HCT116 (cell line): Measurements from ENCODE around the gene CHAD. TPM values are rescaled to one million over a fixed set of nuclear protein-coding genes. Genes with fewer than 3 reads are reported as not detected.

Experiments used
- ATAC-seq: fragments of 200-7000 bp; cut with Tn5 transposase; 2 replicates; pipeline ENCODE4 v1.9.1; 2020; ENCODE audit warnings: mild to moderate bottlenecking, moderate library complexity
- BruUV-seq: library from RNA; stranded (reverse); fragments of 400-500 nt; replicated peaks from 2 replicates; lab custom pipeline; 2021; lab: Mats Ljungman, UMichigan
- CTCF ChIA-PET: fragments of 300-600 bp; sonication (Branson Sonifier 250); formaldehyde crosslinking; loops from one replicate; lab custom pipeline; 2021; ENCODE audit warnings: antibody characterized with exemption; lab: Charles Lee
- POLR2A ChIA-PET: fragments of 300-600, 350-600 bp; sonication (Branson Sonifier 250); formaldehyde crosslinking; loops from one replicate; lab custom pipeline; 2021; ENCODE audit warnings: antibody characterized with exemption; lab: Charles Lee
- RAD21 ChIA-PET, 2 experiments: fragments of 300-600 bp; sonication (Branson Sonifier 250); formaldehyde crosslinking; loops; one replicate each; lab custom pipeline; 2023; ENCODE audit warnings: low total read pairs in 2 of 2; ENCODE audit not compliant: uncharacterized antibody in 2 of 2, unreplicated experiment in 2 of 2, low non-redundant PET in 1 of 2; lab: Charles Lee
- DNase-seq: peaks from one replicate; pipeline ENCODE4 v3.0.0-alpha.2; 2010; ENCODE audit warnings: low read depth, low spot score
- H2AFZ ChIP-seq: fragments of 200-600 bp; shearing (Covaris generic), sonication (generic); 2 replicates; pipeline ENCODE4 v1.6.1; 2017; ENCODE audit warnings: low read depth, mixed run types, mixed read lengths, antibody characterized with exemption, low read length; ENCODE audit not compliant: poor library complexity, severe bottlenecking
- H3K27ac ChIP-seq: 2 replicates; pipeline ENCODE4 v1.5.1; 2012; ENCODE audit warnings: low read depth, low read length
- H3K27me3 ChIP-seq: fragments of 200-600 bp; sonication (generic); 2 replicates; pipeline ENCODE4 v1.6.1; 2016; ENCODE audit warnings: mixed run types, low read length, mixed read lengths; ENCODE audit not compliant: insufficient read depth
- H3K36me3 ChIP-seq, 2 experiments: fragments of 200-500 bp in 1 of 2; fragments of 200-600 bp in 1 of 2; sonication (Bioruptor generic) in 1 of 2; sonication (generic) in 1 of 2; 2 replicates each; pipeline versions ENCODE4 v1.5.1 to v1.6.1; 2014 to 2016; ENCODE audit warnings: low read length in 2 of 2, inconsistent platforms in 1 of 2, mixed read lengths in 1 of 2, mixed run types in 1 of 2; ENCODE audit not compliant: insufficient read depth in 2 of 2, control insufficient read depth in 1 of 2
- H3K4me1 ChIP-seq, 2 experiments: fragments of 200-600 bp in 1 of 2; sonication (generic) in 1 of 2; 2 replicates each; pipeline versions ENCODE4 v1.5.1 to v1.6.1; 2012 to 2017; ENCODE audit warnings: low read length in 2 of 2, inconsistent platforms in 1 of 2, mild to moderate bottlenecking in 1 of 2, mixed read lengths in 1 of 2, mixed run types in 1 of 2, moderate library complexity in 1 of 2; ENCODE audit not compliant: insufficient read depth in 2 of 2, control insufficient read depth in 1 of 2
- H3K4me2 ChIP-seq: fragments of 200-600 bp; sonication (generic); 2 replicates; pipeline ENCODE4 v1.6.1; 2017; ENCODE audit warnings: mixed run types, low read length, mixed read lengths
- H3K4me3 ChIP-seq, 2 experiments: fragments of 200-600 bp in 1 of 2; sonication (generic) in 1 of 2; replicated peaks in 1 of 2; 2 replicates each; pipeline ENCODE4 v1.5.1; 2011 to 2016; ENCODE audit warnings: low read length in 2 of 2, control low read depth in 1 of 2, low read depth in 1 of 2, mild to moderate bottlenecking in 1 of 2, mixed read lengths in 1 of 2, mixed run types in 1 of 2
- H3K79me2 ChIP-seq: fragments of 200-600 bp; sonication (generic); 2 replicates; pipeline ENCODE4 v1.6.1; 2017; ENCODE audit warnings: mild to moderate bottlenecking, mixed run types, low read length, moderate library complexity, mixed read lengths; ENCODE audit not compliant: insufficient read depth
- H3K9ac ChIP-seq: fragments of 200-600 bp; sonication (generic); 2 replicates; pipeline ENCODE4 v1.6.1; 2016; ENCODE audit warnings: low read length, mixed read lengths
- H3K9me2 ChIP-seq: fragments of 200-600 bp; sonication (generic), shearing (Covaris generic); 2 replicates; pipeline ENCODE4 v1.6.1; 2017; ENCODE audit warnings: mixed run types, mild to moderate bottlenecking, moderate library complexity; ENCODE audit not compliant: insufficient read depth
- H3K9me3 ChIP-seq, 2 experiments: fragments of 200-500 bp in 1 of 2; fragments of 200-600 bp in 1 of 2; sonication (Bioruptor generic) in 1 of 2; sonication (generic) in 1 of 2; 2 replicates each; pipeline ENCODE4 v1.6.1; 2014 to 2017; ENCODE audit warnings: low read length in 2 of 2, mixed read lengths in 2 of 2, inconsistent platforms in 1 of 2, low read depth in 1 of 2, mild to moderate bottlenecking in 1 of 2, mixed run types in 1 of 2, moderate library complexity in 1 of 2; ENCODE audit not compliant: control insufficient read depth in 1 of 2, insufficient read depth in 1 of 2
- H4K20me1 ChIP-seq: fragments of 200-600 bp; sonication (generic), shearing (Covaris generic); 2 replicates; pipeline ENCODE4 v1.6.1; 2017; ENCODE audit warnings: mixed run types, mild to moderate bottlenecking, moderate library complexity; ENCODE audit not compliant: insufficient read depth
- ELF1 ChIP-seq: IDR thresholded peaks from 2 replicates; pipeline ENCODE4 v1.6.1; 2012; ENCODE audit warnings: low read depth, borderline replicate concordance
- EZH2phosphoT487 ChIP-seq: fragments of 200-600 bp; IDR thresholded peaks from 2 replicates; pipeline ENCODE4 v1.6.1; 2018; ENCODE audit warnings: antibody characterized with exemption, borderline replicate concordance
- FOSL1 ChIP-seq: IDR thresholded peaks from 2 replicates; pipeline ENCODE4 v1.6.1; 2012; ENCODE audit warnings: low read depth
- POLR2A ChIP-seq: IDR thresholded peaks from 2 replicates; pipeline ENCODE4 v1.7.0; 2011; ENCODE audit warnings: borderline replicate concordance; ENCODE audit not compliant: insufficient read depth, insufficient read length; ENCODE audit errors: extremely low read depth
- POLR2AphosphoS5 ChIP-seq: IDR thresholded peaks from 2 replicates; pipeline ENCODE4 v1.6.1; 2011; ENCODE audit warnings: mild to moderate bottlenecking, low read depth, low read length, moderate library complexity
- RAD21 ChIP-seq: IDR thresholded peaks from 2 replicates; pipeline ENCODE4 v1.6.1; 2012; ENCODE audit warnings: low read depth, mild to moderate bottlenecking
- SIN3A ChIP-seq: IDR thresholded peaks from 2 replicates; pipeline ENCODE4 v1.6.1; 2012; ENCODE audit warnings: low read depth
- SRF ChIP-seq: IDR thresholded peaks from 2 replicates; pipeline ENCODE4 v1.6.1; 2012; ENCODE audit warnings: low read depth
- TCF7L2 ChIP-seq: IDR thresholded peaks from 2 replicates; pipeline ENCODE4 v1.7.0; 2011; ENCODE audit warnings: borderline replicate concordance, inconsistent platforms; ENCODE audit not compliant: insufficient read depth, insufficient read length; ENCODE audit errors: extremely low read depth
- YY1 ChIP-seq: IDR thresholded peaks from 2 replicates; pipeline ENCODE4 v1.6.1; 2011; ENCODE audit warnings: low read length, low read depth, moderate library complexity, mild to moderate bottlenecking; ENCODE audit not compliant: insufficient replicate concordance; ENCODE audit errors: extremely low read depth
- ZNF274 ChIP-seq: fragments of 200-500 bp; sonication (Bioruptor generic); IDR thresholded peaks from 2 replicates; pipeline ENCODE4 v1.6.1; 2014; ENCODE audit warnings: mild to moderate bottlenecking, low read depth, low read length, inconsistent platforms
- intact Hi-C: fragments of 100-400 bp; cut with micrococcal nuclease; formaldehyde crosslinking; loops from 2 replicates; pipeline ENCODE4 v1.10.0; 2022
- total RNA-seq: library from RNA; stranded (reverse); gene quantifications from one replicate; pipeline ENCODE4 v1.2.1, GENCODE V29; 2021; ENCODE audit not compliant: unreplicated experiment
- TF ChIP-seq, protein P1 (sequence below): IDR thresholded peaks from 2 replicates; pipeline ENCODE4 v1.6.1; 2012
- TF ChIP-seq, protein P2 (sequence below): IDR thresholded peaks from 2 replicates; pipeline ENCODE4 v1.6.1; 2012
- TF ChIP-seq, protein P3 (sequence below), 3 experiments: fragments of 200-600 bp in 1 of 3; sonication (generic) in 1 of 3; IDR thresholded peaks in 2 of 3; conservative IDR thresholded peaks in 1 of 3; 2 replicates each; pipeline ENCODE4 v1.5.1; 2012 to 2017; ENCODE audit warnings: low read depth in 2 of 3, low read length in 2 of 3, antibody characterized with exemption in 1 of 3, borderline replicate concordance in 1 of 3, control low read depth in 1 of 3, mild to moderate bottlenecking in 1 of 3, mixed read lengths in 1 of 3, mixed run types in 1 of 3, moderate library complexity in 1 of 3; ENCODE audit not compliant: insufficient read depth in 1 of 3

The CHAD gene
- total RNA-seq, 1 experiment from 2014 or later = not detected

DNA sequence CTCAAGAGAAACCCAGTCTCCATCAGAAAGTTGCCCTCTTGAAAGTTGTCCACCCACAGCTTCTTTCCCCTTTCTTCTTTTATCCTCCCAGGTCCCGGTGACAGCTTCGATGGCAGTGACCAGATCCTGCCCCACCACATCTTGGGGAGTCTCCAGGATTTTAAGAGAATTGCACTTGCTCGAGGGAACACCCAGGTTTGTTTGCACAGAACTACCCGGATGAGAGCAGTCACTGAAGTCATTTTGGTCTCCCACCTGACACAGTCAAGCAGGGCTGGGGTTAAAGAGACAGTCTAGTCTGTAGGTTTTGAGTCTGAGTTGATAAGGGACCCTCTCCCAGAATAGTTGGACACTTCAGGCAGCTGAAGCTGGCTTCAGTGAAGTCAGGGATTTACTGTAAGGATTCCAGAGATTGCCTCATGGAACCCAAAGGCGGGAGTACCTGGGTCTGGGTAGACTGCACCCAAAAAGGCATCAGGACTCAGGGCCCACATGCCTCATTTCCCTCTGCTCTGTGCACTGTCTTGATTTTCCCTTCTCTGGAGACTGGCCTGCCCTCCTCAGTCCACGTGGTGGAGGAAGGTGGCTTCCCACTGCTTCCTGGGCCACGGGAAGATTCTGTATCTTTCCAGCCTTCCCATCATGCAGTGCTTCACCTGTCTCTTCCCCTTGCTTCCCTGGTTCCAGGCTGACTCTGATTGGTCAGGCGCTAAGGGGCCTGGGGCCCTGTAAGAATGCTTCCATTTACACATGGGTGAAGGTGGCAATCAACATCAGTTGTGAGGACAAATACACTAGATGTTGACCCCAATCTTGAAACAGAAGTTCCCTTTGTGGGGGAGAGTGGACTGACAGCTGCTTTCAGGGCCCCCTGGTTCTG is 49.1 kb upstream of the CHAD start:
- Histone ChIP-seq H3K27me3 (no peaks in the 10 kb centered on the region), H3K9me3 (no peaks in the 10 kb centered on the region), H3K4me2 (no peak overlapping the region; the same call in 1 of the 2 replicates), H2AFZ (peak overlapping the region; percentile 41), H3K79me2 (no peaks in the 10 kb centered on the region), H3K27ac (no peak overlapping the region), H3K4me1 (peaks cover 0 to 6% of the 10 kb centered on the region in 2 experiments; a peak in 1 of 4 replicates), H3K9me2 (no peaks in the 10 kb centered on the region), H4K20me1 (no peaks in the 10 kb centered on the region), H3K9ac (no peak overlapping the region), H3K36me3 (no peaks in the 10 kb centered on the region), H3K4me3 (no peak overlapping the region)
- ChIA-PET POLR2A (no interaction called here), RAD21 (no interaction called here), CTCF (interaction anchor here (0.8 kb wide), 1 partner anchor 16 kb away, joined by 3 read pairs; no protein-coding TSS in a partner anchor)
- DNase-seq (no peak), ATAC-seq (peak; percentile 68)
- intact Hi-C loops = no loop called here
- TF ChIP-seq ZNF274 (no peak), POLR2AphosphoS5 (no peak), RAD21 (no peak), ELF1 (no peak), FOSL1 (no peak), EZH2phosphoT487 (no peak), SIN3A (no peak), SRF (no peak), YY1 (no peak), TCF7L2 (no peak), POLR2A (no peak)
- TF ChIP-seq, protein P1, sequence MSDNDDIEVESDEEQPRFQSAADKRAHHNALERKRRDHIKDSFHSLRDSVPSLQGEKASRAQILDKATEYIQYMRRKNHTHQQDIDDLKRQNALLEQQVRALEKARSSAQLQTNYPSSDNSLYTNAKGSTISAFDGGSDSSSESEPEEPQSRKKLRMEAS = no peak
- TF ChIP-seq, protein P2, sequence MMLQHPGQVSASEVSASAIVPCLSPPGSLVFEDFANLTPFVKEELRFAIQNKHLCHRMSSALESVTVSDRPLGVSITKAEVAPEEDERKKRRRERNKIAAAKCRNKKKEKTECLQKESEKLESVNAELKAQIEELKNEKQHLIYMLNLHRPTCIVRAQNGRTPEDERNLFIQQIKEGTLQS = no peak
- TF ChIP-seq, protein P3, sequence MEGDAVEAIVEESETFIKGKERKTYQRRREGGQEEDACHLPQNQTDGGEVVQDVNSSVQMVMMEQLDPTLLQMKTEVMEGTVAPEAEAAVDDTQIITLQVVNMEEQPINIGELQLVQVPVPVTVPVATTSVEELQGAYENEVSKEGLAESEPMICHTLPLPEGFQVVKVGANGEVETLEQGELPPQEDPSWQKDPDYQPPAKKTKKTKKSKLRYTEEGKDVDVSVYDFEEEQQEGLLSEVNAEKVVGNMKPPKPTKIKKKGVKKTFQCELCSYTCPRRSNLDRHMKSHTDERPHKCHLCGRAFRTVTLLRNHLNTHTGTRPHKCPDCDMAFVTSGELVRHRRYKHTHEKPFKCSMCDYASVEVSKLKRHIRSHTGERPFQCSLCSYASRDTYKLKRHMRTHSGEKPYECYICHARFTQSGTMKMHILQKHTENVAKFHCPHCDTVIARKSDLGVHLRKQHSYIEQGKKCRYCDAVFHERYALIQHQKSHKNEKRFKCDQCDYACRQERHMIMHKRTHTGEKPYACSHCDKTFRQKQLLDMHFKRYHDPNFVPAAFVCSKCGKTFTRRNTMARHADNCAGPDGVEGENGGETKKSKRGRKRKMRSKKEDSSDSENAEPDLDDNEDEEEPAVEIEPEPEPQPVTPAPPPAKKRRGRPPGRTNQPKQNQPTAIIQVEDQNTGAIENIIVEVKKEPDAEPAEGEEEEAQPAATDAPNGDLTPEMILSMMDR (IDR thresholded peaks at IDR 0.05 in 2 of 3, conservative IDR thresholded peaks at IDR 0.05 in 1 of 3; ENCODE audit: borderline replicate concordance in 1 of 3, insufficient read depth in 1 of 3, low read depth in 2 of 3, low read length in 2 of 3) = no peak
- no TSS peak for BruUV-seq
